Measurements from ENCODE around the gene IFI27L2. TPM values are rescaled to one million over a fixed set of nuclear protein-coding genes. Genes with fewer than 3 reads are reported as not detected.

Gene IFI27L2
- polyA plus RNA-seq, 1 of the 3 experiments (the other 2 are of a cell fraction), result 200 TPM

GRCh38 chr14:94088516-94088915 lies 40.9 kb downstream of the IFI27L2 start (continued):
- TF ChIP-seq GABPA (IDR thresholded peaks at IDR 0.05; ENCODE audit: low read depth), result no peak
- TF ChIP-seq MAX (IDR thresholded peaks at IDR 0.05; ENCODE audit: low read depth), result no peak
- TF ChIP-seq IRF3 (IDR thresholded peaks at IDR 0.05; ENCODE audit: low read depth, low read length), result no peak
- no peak for TF ChIP-seq YY1 (IDR thresholded peaks at IDR 0.05; ENCODE audit: low read depth)
- TF ChIP-seq TEAD4 (IDR thresholded peaks at IDR 0.05; ENCODE audit: borderline replicate concordance, insufficient read depth), result no peak
- peak; percentile 8; the same call in 1 of the 2 replicates for TF ChIP-seq FOSL2 (IDR thresholded peaks at IDR 0.05; ENCODE audit: borderline replicate concordance, low read depth)
- no peak for TF ChIP-seq RXRA (IDR thresholded peaks at IDR 0.05; ENCODE audit: borderline replicate concordance, low read depth)
- TF ChIP-seq EZH2phosphoT487 (IDR thresholded peaks at IDR 0.05; ENCODE audit: borderline replicate concordance, low read depth), result no peak
- TF ChIP-seq TAF1 (IDR thresholded peaks at IDR 0.05; ENCODE audit: borderline replicate concordance, low read depth, low read length), result no peak
- TF ChIP-seq RFX5 (IDR thresholded peaks at IDR 0.05; ENCODE audit: low read length), result no peak
- TF ChIP-seq NRF1 (IDR thresholded peaks at IDR 0.05; ENCODE audit: low read depth, low read length), result no peak
- 0 out of 2 replicates have a peak, but pooled peaks have one; percentile 4 for TF ChIP-seq JUND (IDR thresholded peaks at IDR 0.05)

GRCh38 chr14:94087891-94088290 lies 41.5 kb downstream of the IFI27L2 start:
- no peak overlapping the region for H3K27ac ChIP-seq (ENCODE audit: low read depth in 2 of 2, low read length in 1 of 2)
- no peak overlapping the region for H2AFZ ChIP-seq (ENCODE audit: low read depth)
- H3F3A ChIP-seq (replicated peaks; ENCODE audit: insufficient read depth), result no peaks in the 10 kb centered on the region
- H3K79me2 ChIP-seq (ENCODE audit: insufficient read depth), result peaks cover 7% of the 10 kb centered on the region; the same call in 1 of the 2 replicates
- CTCF ChIA-PET, result interaction anchor here (1.4 kb wide), 1 partner anchor 52 kb away, joined by 4 read pairs; no protein-coding TSS in a partner anchor
- POLR2A ChIA-PET, result no interaction called here
- no peak overlapping the region for H3K4me3 ChIP-seq (ENCODE audit: low read depth in 2 of 2, low read length in 1 of 2)
- no peaks in the 10 kb centered on the region for H3K27me3 ChIP-seq (ENCODE audit: insufficient read depth)
- DNase-seq, result no peak
- H3K9ac ChIP-seq, result no peak overlapping the region
- H3K4me1 ChIP-seq (ENCODE audit: control insufficient read depth in 1 of 2, insufficient read depth in 2 of 2, low read depth in 1 of 2, low read length in 1 of 2), result no peaks in the 10 kb centered on the region; a peak in 1 of 4 replicates
- H3K9me3 ChIP-seq, result no peaks in the 10 kb centered on the region
- TF ChIP-seq SMC3 (IDR thresholded peaks at IDR 0.05; ENCODE audit: low read depth, low read length) (no peak), RXRA (IDR thresholded peaks at IDR 0.05; ENCODE audit: borderline replicate concordance, low read depth) (no peak), CHD2 (IDR thresholded peaks at IDR 0.05; ENCODE audit: low read length, partially characterized antibody) (no peak), GABPA (IDR thresholded peaks at IDR 0.05; ENCODE audit: low read depth) (no peak), REST (IDR thresholded peaks at IDR 0.05; ENCODE audit: low read depth, low read length) (no peak), CTCF (IDR thresholded peaks at IDR 0.05) (no peak), RCOR1 (IDR thresholded peaks at IDR 0.05; ENCODE audit: low read length) (no peak)
- no peaks in the 10 kb centered on the region for H3K36me3 ChIP-seq (replicated peaks in 1 of 2; ENCODE audit: control insufficient read depth in 1 of 2, insufficient read depth in 2 of 2, low read length in 1 of 2)
- 92% methylated on average over 4 of the region's 4 CpGs for WGBS (ENCODE audit: low lambda C conversion rate)
- no peaks in the 10 kb centered on the region for H3K9me2 ChIP-seq
- no peak overlapping the region for H3K4me2 ChIP-seq
- H4K20me1 ChIP-seq (ENCODE audit: insufficient read depth), result no peaks in the 10 kb centered on the region
